Ectodermal cell (in vitro differentiated cells): Measurements from ENCODE around the gene GJA5.

Experiments used
- H3K27ac ChIP-seq: 2 replicates; pipeline ENCODE4 v1.7.0; 2013; ENCODE audit warnings: mild to moderate bottlenecking, low read depth, low read length; ENCODE audit not compliant: insufficient read depth, poor library complexity, severe bottlenecking
- H3K27me3 ChIP-seq: 2 replicates; pipeline ENCODE4 v1.7.0; 2013; ENCODE audit warnings: mild to moderate bottlenecking, low read length; ENCODE audit not compliant: insufficient read depth, control insufficient read depth, poor library complexity, severe bottlenecking
- H3K36me3 ChIP-seq: one replicate; pipeline ENCODE4 v1.7.0; 2013; ENCODE audit warnings: low read length; ENCODE audit not compliant: control insufficient read depth, insufficient read depth
- H3K4me1 ChIP-seq: one replicate; pipeline ENCODE4 v1.7.0; 2013; ENCODE audit warnings: low read length; ENCODE audit not compliant: control insufficient read depth, insufficient read depth
- H3K4me3 ChIP-seq: 2 replicates; pipeline ENCODE4 v1.7.0; 2013; ENCODE audit warnings: low read depth, low read length, control low read depth; ENCODE audit not compliant: insufficient read depth
- H3K9me3 ChIP-seq: 2 replicates; pipeline ENCODE4 v1.7.0; 2013; ENCODE audit warnings: mild to moderate bottlenecking, low read length, moderate library complexity; ENCODE audit not compliant: control insufficient read depth
- WGBS, 2 experiments: methylation state at CpG; one replicate each; pipeline ENCODE4 v1.1.7; 2013; ENCODE audit warnings: missing lambda C conversion rate in 2 of 2; 5-methylcytosine and 5-hydroxymethylcytosine counted together

The GJA5 gene

DNA sequence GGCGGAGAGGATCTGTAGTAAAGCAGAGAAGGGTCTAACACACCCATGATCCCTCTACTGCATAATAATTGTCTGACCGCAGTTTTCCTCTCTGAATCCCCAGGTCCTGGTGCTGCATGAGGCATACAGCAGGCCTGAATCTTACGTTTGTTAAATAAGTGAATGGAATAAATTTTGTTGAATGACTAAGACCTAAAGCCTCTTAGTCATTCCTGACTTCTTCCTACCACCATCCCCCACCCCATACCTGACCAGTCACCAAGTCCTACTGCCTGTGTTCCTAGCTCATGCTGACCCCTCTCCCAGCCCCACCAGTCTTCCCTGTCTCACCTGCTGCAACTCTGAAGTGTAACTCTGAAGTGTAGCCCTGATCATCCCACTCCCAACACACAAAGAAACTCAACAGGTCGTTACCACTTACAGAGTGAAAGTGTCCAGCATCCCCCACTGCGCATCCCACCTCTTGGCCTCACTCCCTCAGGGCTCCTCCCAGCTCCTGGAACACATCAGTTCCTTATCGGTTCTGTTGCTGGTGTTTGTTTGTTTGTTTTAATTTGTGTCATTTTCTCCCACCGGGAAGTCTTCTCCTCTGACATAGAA, 9.7 kb downstream of the GJA5 start:
- no peaks in the 10 kb centered on the region for H3K4me1 ChIP-seq
- no peaks in the 10 kb centered on the region for H3K27me3 ChIP-seq
- H3K4me3 ChIP-seq, result no peak overlapping the region
- H3K36me3 ChIP-seq, result no peaks in the 10 kb centered on the region
- H3K27ac ChIP-seq, result no peak overlapping the region
- H3K9me3 ChIP-seq, result no peaks in the 10 kb centered on the region
- 80 to 92% methylated on average over 6 to 7 of the region's 7 CpGs for WGBS, 2 experiments

DNA sequence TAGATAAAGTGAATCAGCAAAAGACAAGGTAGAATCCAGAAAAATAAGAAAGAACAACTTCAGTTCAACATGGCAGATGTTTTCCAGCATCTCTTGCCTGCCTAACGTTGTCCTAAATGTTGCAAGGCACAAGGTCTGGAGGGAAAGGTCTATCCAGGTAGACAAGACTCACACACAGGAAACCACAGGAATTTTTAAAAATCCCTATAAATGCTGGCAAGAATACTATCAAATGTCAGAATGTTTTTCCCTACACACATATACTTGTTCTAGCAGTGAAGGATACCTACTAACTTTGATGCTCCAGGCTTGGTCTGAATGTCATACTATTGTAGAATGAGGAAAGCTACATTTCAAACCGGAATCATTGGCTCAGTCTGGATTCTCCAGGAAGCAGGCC, 10.6 kb downstream of the GJA5 start:
- Histone ChIP-seq H3K4me3 (no peak overlapping the region), H3K27ac (no peak overlapping the region), H3K27me3 (no peaks in the 10 kb centered on the region), H3K4me1 (no peaks in the 10 kb centered on the region), H3K9me3 (no peaks in the 10 kb centered on the region), H3K36me3 (no peaks in the 10 kb centered on the region)
- WGBS, 2 experiments, result 95% methylated on average over 2 of the region's 2 CpGs

DNA sequence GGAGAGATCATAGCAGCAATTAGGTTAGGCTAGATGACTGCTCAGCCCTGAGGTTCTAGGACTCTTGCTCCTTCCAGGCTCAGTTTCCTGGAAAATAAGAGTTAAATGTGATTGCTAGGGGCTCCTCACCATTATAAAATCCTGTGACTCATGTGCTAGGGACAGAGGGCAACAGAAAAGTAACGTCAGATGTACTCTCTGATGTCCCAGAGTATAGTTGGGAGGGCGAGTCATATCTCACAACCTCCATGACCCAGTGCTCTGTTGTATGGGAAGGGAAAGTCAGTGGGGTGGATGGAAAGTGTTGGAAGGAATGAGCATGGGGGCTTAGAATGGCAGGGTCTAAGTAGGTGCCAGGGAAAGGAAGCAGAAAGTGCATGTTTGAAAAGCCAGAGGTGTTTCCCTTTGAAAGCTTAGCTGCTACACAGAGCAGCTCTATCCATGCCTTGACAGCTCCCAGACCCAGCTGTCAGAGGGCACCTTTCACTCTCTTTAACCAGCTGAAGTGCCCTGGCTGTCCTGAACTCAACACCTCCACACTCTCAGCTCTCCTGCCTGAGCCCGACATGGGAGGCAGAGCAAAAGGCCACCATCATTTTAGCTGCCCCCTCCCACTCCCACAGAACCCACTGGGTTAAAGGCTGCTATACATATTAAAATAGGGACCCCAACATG, 11.6 kb downstream of the GJA5 start:
- 92 to 93% methylated on average over 3 of the region's 3 CpGs for WGBS, 2 experiments
- Histone ChIP-seq H3K27me3 (no peaks in the 10 kb centered on the region), H3K4me1 (no peaks in the 10 kb centered on the region), H3K9me3 (no peaks in the 10 kb centered on the region), H3K27ac (no peak overlapping the region), H3K4me3 (no peak overlapping the region), H3K36me3 (no peaks in the 10 kb centered on the region)

DNA sequence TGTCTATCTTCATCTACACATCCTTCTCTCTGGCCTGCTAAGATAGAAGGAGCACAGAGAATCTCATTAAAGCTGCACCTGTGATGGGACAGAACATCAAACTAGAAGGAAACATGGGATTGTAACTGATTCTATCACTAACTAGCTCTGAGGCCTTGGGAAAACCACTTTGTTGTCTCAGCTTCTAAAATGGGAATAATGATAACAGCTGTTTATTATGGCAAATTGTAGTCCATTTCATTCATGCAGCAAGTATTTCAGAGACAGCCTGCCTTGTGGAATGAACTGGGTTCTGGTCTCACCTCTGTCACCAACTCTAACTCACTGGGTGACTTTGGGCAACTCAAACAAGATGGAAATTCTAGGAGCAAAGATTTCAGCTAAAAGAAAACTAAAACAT, 12.4 kb downstream of the GJA5 start:
- no peaks in the 10 kb centered on the region for H3K9me3 ChIP-seq
- H3K27me3 ChIP-seq, result no peaks in the 10 kb centered on the region
- H3K4me1 ChIP-seq, result no peaks in the 10 kb centered on the region
- no peak overlapping the region for H3K27ac ChIP-seq
- no peak overlapping the region for H3K4me3 ChIP-seq
- no peaks in the 10 kb centered on the region for H3K36me3 ChIP-seq

DNA sequence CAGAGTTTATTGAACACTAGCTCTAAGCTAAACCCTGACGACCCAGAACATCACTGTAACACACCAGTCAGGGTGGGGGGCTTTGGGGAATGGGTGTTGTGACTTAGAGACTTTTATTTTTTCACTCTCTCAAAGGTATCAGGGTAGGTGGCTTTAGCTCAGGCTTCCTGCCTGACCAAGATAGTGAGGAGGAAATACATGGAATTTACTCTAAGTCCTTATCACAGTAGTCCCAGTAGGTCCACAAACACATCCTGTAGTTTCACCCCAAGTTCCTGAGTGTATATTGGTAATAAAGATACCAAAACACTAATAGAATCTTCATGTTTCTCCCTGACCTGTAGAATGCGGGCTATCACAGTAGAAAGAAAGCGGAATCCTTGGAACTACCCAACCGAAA, 15.1 kb downstream of the GJA5 start:
- no peaks in the 10 kb centered on the region for H3K4me1 ChIP-seq
- no peaks in the 10 kb centered on the region for H3K36me3 ChIP-seq
- no peaks in the 10 kb centered on the region for H3K27me3 ChIP-seq
- no peak overlapping the region for H3K4me3 ChIP-seq
- H3K9me3 ChIP-seq, result no peaks in the 10 kb centered on the region
- WGBS, 2 experiments, result 94 to 99% methylated on average over 3 to 4 of the region's 4 CpGs
- H3K27ac ChIP-seq, result no peak overlapping the region

DNA sequence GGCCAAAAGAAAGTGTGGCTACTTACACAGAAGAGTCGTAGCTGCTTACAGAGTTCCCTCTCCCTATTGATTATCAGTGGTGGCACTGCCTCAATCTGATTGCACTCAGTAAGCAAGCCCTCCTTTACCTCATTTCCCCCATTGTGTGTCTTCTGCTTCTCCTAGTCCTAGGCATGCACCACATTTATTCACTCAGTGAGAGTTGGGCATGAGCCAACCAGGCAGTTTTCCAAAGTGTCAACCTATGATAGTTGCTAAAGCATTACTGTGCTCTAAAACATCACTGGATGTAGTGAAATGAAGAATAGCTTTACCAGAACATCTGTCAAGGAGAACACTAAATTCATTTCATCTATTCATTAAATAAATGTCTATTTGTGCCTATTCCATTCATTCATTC, 19.3 kb downstream of the GJA5 start:
- Histone ChIP-seq H3K27me3 (no peaks in the 10 kb centered on the region), H3K4me1 (no peaks in the 10 kb centered on the region), H3K9me3 (no peaks in the 10 kb centered on the region), H3K36me3 (no peaks in the 10 kb centered on the region), H3K27ac (no peak overlapping the region), H3K4me3 (no peak overlapping the region)
- 85 to 100% methylated on average over 1 of the region's 1 CpG for WGBS, 2 experiments

DNA sequence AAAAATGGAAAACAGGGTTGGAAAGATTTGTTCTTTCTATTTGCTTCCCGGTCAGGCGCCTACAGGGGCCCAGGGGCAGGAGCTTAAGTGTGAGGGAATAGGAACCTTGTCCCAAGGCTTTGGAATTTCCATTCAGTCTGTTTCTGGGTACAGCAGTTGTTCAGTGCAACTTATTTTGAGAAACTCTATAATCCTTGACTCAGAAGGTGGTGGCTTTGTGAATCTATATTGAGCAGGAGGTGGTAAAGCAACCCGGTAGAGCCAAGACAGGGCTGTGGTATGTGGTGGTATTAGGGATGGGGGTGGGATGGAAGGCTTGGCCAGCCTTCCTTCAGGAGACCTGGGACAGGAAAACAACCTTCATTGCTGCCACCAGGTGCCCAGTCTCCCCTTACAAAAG, 20.0 kb downstream of the GJA5 start:
- WGBS, 2 experiments, result 87 to 98% methylated on average over 3 of the region's 3 CpGs

DNA sequence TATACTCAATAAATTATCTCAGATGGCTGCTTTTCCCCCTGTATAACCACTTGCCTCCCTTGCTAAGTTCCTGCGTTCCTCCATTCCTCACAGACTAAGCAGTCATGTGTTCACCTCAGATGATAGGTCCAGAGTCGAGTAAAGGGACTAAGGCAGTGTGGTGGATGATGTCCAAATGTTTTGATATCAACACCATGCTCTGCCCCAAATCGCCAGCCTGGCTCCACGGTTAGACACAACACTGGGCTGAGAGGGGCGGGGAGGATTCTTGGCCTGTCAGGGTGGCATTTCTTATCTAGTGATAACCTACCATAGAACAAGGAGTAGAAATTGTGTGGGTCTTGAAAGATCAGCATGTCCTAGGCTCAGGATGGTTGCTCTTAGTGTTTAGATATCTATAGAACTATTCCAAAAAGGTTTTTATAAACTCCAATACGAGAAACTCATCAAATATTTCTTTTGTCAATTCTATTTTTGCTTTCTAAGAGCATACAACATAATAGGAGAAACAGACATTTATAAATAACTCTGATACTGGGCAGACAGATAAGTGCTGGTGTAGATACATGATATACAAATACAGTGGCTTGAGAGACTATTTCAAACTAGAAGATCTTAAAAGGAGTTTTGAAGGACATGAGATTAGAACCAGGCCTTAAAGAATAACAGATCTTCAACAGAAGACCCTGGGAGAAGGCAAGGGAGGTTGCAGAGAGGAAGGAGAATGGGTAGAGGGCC, 21.5 kb downstream of the GJA5 start:
- Histone ChIP-seq H3K27me3 (no peaks in the 10 kb centered on the region), H3K4me3 (no peak overlapping the region), H3K4me1 (no peaks in the 10 kb centered on the region), H3K9me3 (no peaks in the 10 kb centered on the region), H3K27ac (no peak overlapping the region), H3K36me3 (no peaks in the 10 kb centered on the region)
- WGBS, 2 experiments, result 94% methylated on average over 5 to 6 of the region's 6 CpGs

More for the DNA sequence above, 20.0 kb downstream of the GJA5 start:
- Histone ChIP-seq H3K36me3 (no peaks in the 10 kb centered on the region), H3K4me1 (no peaks in the 10 kb centered on the region), H3K4me3 (no peak overlapping the region), H3K9me3 (no peaks in the 10 kb centered on the region), H3K27ac (no peak overlapping the region), H3K27me3 (no peaks in the 10 kb centered on the region)

DNA sequence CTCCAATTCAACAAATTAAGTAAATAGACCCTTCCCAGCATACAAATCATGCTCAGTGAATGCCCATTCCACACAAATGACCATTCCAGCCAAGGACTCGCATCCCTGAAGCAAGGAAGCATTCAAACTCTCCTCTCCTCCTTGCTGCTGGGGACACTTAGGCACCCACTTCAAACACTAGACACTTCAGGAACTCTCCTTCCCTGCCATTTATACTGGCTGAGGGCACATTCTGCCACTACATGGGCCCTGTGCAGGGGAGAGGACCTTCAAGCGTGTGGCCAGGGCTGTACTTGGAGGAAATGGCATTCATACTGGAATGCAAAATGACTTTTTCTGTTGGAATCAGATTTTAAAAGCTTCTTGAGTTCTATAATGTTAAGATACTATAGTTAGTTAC, 22.3 kb downstream of the GJA5 start:
- 91 to 100% methylated on average over 2 of the region's 2 CpGs for WGBS, 2 experiments
- Histone ChIP-seq H3K27me3 (no peaks in the 10 kb centered on the region), H3K9me3 (no peaks in the 10 kb centered on the region), H3K27ac (no peak overlapping the region), H3K36me3 (no peaks in the 10 kb centered on the region), H3K4me1 (no peaks in the 10 kb centered on the region), H3K4me3 (no peak overlapping the region)

DNA sequence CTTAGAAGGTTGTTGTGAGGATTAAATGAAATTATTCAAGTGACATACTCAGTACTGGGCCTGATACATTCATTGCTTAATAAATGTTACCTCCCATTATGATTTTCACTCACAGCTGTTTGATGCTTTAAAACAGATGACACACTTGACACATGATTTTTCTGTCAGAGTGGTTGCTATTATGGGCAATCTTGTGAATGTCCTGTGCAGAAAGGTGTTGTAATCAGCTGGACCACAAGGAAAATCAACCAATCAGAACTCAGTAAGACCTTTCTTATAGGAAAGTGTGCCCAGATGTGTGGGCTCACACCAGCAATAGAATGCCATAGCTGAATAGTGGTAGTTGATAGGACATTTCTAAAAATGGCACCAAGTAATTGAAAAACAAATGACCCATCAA, 23.5 kb downstream of the GJA5 start:
- Histone ChIP-seq H3K9me3 (no peaks in the 10 kb centered on the region), H3K27ac (no peak overlapping the region), H3K4me1 (no peaks in the 10 kb centered on the region), H3K4me3 (no peak overlapping the region), H3K36me3 (no peaks in the 10 kb centered on the region), H3K27me3 (no peaks in the 10 kb centered on the region)
